Effector memory CD4-positive, alpha-beta T cell (primary cell): ENCODE results near the gene SELENOI.

Experiments
- DNase-seq, 3 donors: peaks; one replicate each; pipeline ENCODE4 v3.0.0-alpha.2; 2020
- H3K27ac ChIP-seq: 2 replicates; pipeline ENCODE4 v1.7.0; 2013; ENCODE audit warnings: mild to moderate bottlenecking, low read length, moderate library complexity; ENCODE audit not compliant: insufficient read depth, poor library complexity, severe bottlenecking
- H3K27me3 ChIP-seq: replicated peaks from 2 replicates; pipeline ENCODE4 v1.7.0; 2013; ENCODE audit warnings: mild to moderate bottlenecking, low read length; ENCODE audit not compliant: insufficient read depth, control insufficient read depth, poor library complexity, severe bottlenecking
- H3K36me3 ChIP-seq: 2 replicates; pipeline ENCODE4 v1.7.0; 2013; ENCODE audit warnings: mild to moderate bottlenecking, low read length, moderate library complexity; ENCODE audit not compliant: control insufficient read depth, insufficient read depth
- H3K4me1 ChIP-seq: 2 replicates; pipeline ENCODE4 v1.7.0; 2013; ENCODE audit warnings: low read length, mild to moderate bottlenecking; ENCODE audit not compliant: control insufficient read depth, insufficient read depth, poor library complexity, severe bottlenecking
- H3K4me3 ChIP-seq: 2 replicates; pipeline ENCODE4 v1.7.0; 2013; ENCODE audit warnings: low read length, low read depth, mild to moderate bottlenecking; ENCODE audit not compliant: insufficient read depth, poor library complexity, severe bottlenecking
- H3K9me3 ChIP-seq: 2 replicates; pipeline ENCODE4 v1.7.0; 2013; ENCODE audit warnings: mild to moderate bottlenecking, low read length, moderate library complexity; ENCODE audit not compliant: control insufficient read depth

Gene SELENOI

GRCh38 chr2:26376799-26377198 lies 30.9 kb downstream of the SELENOI start:
- H3K27me3 ChIP-seq = no peaks in the 10 kb centered on the region
- H3K4me1 ChIP-seq = no peaks in the 10 kb centered on the region
- no peak for DNase-seq
- H3K4me3 ChIP-seq = no peak overlapping the region
- H3K27ac ChIP-seq = no peak overlapping the region
- H3K9me3 ChIP-seq = no peaks in the 10 kb centered on the region
- peaks cover 13% of the 10 kb centered on the region for H3K36me3 ChIP-seq

- no peaks in the 10 kb centered on the region for H3K9me3 ChIP-seq
- H3K4me1 ChIP-seq = no peaks in the 10 kb centered on the region
- H3K4me3 ChIP-seq = no peak overlapping the region
- H3K27me3 ChIP-seq = no peaks in the 10 kb centered on the region
- H3K27ac ChIP-seq = no peak overlapping the region
- H3K36me3 ChIP-seq = peaks cover under 1% of the 10 kb centered on the region
- no peak for DNase-seq
Measured at GRCh38 chr2:26380281-26380680, 34.3 kb downstream of the SELENOI start.

- no peak overlapping the region for H3K4me3 ChIP-seq
- H3K4me1 ChIP-seq = no peaks in the 10 kb centered on the region
- H3K27ac ChIP-seq = no peak overlapping the region
- peaks cover 4% of the 10 kb centered on the region for H3K36me3 ChIP-seq
- no peaks in the 10 kb centered on the region for H3K9me3 ChIP-seq
- no peak for DNase-seq
- no peaks in the 10 kb centered on the region for H3K27me3 ChIP-seq
Measured at GRCh38 chr2:26382564-26382963, 36.6 kb downstream of the SELENOI start.

GRCh38 chr2:26384183-26384582 lies 38.2 kb downstream of the SELENOI start:
- DNase-seq = no peak
- Histone ChIP-seq H3K4me1 (no peaks in the 10 kb centered on the region), H3K9me3 (no peaks in the 10 kb centered on the region), H3K36me3 (peaks cover 14% of the 10 kb centered on the region), H3K27me3 (no peaks in the 10 kb centered on the region), H3K4me3 (no peak overlapping the region), H3K27ac (no peak overlapping the region)

- Histone ChIP-seq H3K27me3 (no peaks in the 10 kb centered on the region), H3K4me3 (no peak overlapping the region), H3K4me1 (no peaks in the 10 kb centered on the region), H3K9me3 (no peaks in the 10 kb centered on the region), H3K27ac (no peak overlapping the region), H3K36me3 (peaks cover 17% of the 10 kb centered on the region)
- no peak for DNase-seq
Measured at GRCh38 chr2:26384597-26384996, 38.7 kb downstream of the SELENOI start.

GRCh38 chr2:26387189-26387588 lies 41.2 kb downstream of the SELENOI start:
- peaks cover 24% of the 10 kb centered on the region for H3K36me3 ChIP-seq
- H3K27me3 ChIP-seq = no peaks in the 10 kb centered on the region
- no peak for DNase-seq

GRCh38 chr2:26394694-26395093 lies 48.8 kb downstream of the SELENOI start:
- Histone ChIP-seq H3K9me3 (no peaks in the 10 kb centered on the region), H3K4me3 (no peak overlapping the region), H3K27ac (no peak overlapping the region), H3K27me3 (no peaks in the 10 kb centered on the region), H3K36me3 (peaks cover 10% of the 10 kb centered on the region), H3K4me1 (no peaks in the 10 kb centered on the region)
- DNase-seq = no peak

More at GRCh38 chr2:26387189-26387588, 41.2 kb downstream of the SELENOI start:
- no peak overlapping the region for H3K27ac ChIP-seq
- H3K4me1 ChIP-seq = no peaks in the 10 kb centered on the region
- no peaks in the 10 kb centered on the region for H3K9me3 ChIP-seq
- H3K4me3 ChIP-seq = no peak overlapping the region

GRCh38 chr2:26395394-26395793 lies 49.5 kb downstream of the SELENOI start:
- peaks cover 10% of the 10 kb centered on the region for H3K36me3 ChIP-seq
- no peaks in the 10 kb centered on the region for H3K9me3 ChIP-seq
- no peaks in the 10 kb centered on the region for H3K4me1 ChIP-seq
- H3K4me3 ChIP-seq = no peak overlapping the region
- DNase-seq = no peak
- no peak overlapping the region for H3K27ac ChIP-seq
- H3K27me3 ChIP-seq = no peaks in the 10 kb centered on the region

- H3K27ac ChIP-seq = no peak overlapping the region
- no peaks in the 10 kb centered on the region for H3K9me3 ChIP-seq
- H3K4me1 ChIP-seq = no peaks in the 10 kb centered on the region
- no peak overlapping the region for H3K4me3 ChIP-seq
- DNase-seq = no peak
- no peaks in the 10 kb centered on the region for H3K27me3 ChIP-seq
- H3K36me3 ChIP-seq = peaks cover 5% of the 10 kb centered on the region
Measured at GRCh38 chr2:26396734-26397298, 50.9 kb downstream of the SELENOI start.

- H3K27ac ChIP-seq = no peak overlapping the region
- no peaks in the 10 kb centered on the region for H3K9me3 ChIP-seq
- no peaks in the 10 kb centered on the region for H3K4me1 ChIP-seq
- DNase-seq = no peak
- no peaks in the 10 kb centered on the region for H3K36me3 ChIP-seq
- no peak overlapping the region for H3K4me3 ChIP-seq
- H3K27me3 ChIP-seq = peaks cover 7% of the 10 kb centered on the region
Measured at GRCh38 chr2:26399771-26400376, 53.9 kb downstream of the SELENOI start.
